ENCODE data around the gene LLPH. TPM values are rescaled to one million over a fixed set of nuclear protein-coding genes. Genes with fewer than 3 reads are reported as not detected.
"Not testable (repeated sequence)": the region's sequence is repeated elsewhere in the genome, so short reads cannot be mapped to it uniquely, and the experiment has no call there.

Gene LLPH
- 10 to 100 TPM; 18.0 to 24.0 (median 20.8) TPM for total RNA-seq
- long read RNA-seq, donor 1, full-length matches to known transcripts, result 13 of 13 reads
- long read RNA-seq, donor 1, partial matches to known transcripts, result 0 of 13 reads
- long read RNA-seq, donor 1, other reads (novel, unspliced or antisense), result 0 of 13 reads
- long read RNA-seq, donor 2, full-length matches to known transcripts, result 5 of 6 reads
- long read RNA-seq, donor 2, partial matches to known transcripts, result 0 of 6 reads
- long read RNA-seq, donor 2, other reads (novel, unspliced or antisense), result 1 of 6 reads

- H3K4me1 ChIP-seq (ENCODE audit: low read depth), result peaks cover 6% of the 10 kb centered on the region
- H3K4me3 ChIP-seq, result peak within 1 kb of the TSS; percentile 40
- no peaks in the 10 kb centered on the region for H3K9me3 ChIP-seq
- intact Hi-C loops (cut with DNase I, micrococcal nuclease), result no loop called here
- ATAC-seq, result peak; percentile 99
- H3K36me3 ChIP-seq (ENCODE audit: low read depth), result no peaks in the 10 kb centered on the region
- peak; percentile 92 to 96 (median 95) for DNase-seq
- TF ChIP-seq CTCF (IDR thresholded peaks at IDR 0.05), result no peak
Observed at GRCh38 chr12:66130267-66131066, at the start of gene LLPH. LLPH (minus strand) TSS chr12:66130750; CDS start chr12:66129106, 1,644 bp downstream.

DNA sequence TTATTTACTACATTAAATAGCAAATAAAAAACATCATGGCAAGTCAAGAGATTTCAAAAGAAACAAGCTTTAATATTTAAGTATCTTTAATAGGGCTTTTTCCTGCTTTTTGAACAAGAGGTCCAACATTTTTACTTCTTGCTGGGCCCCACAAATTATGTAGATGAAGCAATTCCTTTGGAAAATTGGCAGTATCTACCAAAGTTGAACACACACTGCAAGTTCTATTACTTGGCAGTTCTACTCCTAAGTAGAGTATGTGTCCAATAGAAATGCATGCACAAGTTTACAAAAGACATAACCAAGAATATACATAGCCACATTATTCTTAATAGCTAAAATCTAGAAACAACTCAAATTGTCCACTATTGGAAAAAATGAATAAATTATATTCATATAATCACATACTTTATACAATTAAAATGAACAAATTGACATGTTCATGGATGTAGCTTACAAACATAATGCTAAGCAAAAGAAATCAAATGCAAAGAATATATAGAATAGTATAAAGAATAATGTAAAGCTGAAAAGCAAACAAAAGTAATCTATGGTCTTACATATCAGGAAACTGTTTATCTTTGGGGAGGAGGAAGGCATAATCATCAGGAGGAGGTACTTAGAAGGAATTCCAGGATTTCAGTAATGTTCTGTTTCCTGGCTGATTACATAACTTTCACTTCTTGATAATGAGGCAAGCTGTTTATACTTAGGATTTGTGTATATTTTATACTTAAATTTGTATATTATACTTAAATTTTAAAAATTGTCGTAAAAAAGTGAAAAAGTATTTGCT is 45.8 kb upstream of the LLPH start:
- ATAC-seq, result peak; percentile 75
- no peak for DNase-seq
- no peak for TF ChIP-seq CTCF (IDR thresholded peaks at IDR 0.05)

DNA sequence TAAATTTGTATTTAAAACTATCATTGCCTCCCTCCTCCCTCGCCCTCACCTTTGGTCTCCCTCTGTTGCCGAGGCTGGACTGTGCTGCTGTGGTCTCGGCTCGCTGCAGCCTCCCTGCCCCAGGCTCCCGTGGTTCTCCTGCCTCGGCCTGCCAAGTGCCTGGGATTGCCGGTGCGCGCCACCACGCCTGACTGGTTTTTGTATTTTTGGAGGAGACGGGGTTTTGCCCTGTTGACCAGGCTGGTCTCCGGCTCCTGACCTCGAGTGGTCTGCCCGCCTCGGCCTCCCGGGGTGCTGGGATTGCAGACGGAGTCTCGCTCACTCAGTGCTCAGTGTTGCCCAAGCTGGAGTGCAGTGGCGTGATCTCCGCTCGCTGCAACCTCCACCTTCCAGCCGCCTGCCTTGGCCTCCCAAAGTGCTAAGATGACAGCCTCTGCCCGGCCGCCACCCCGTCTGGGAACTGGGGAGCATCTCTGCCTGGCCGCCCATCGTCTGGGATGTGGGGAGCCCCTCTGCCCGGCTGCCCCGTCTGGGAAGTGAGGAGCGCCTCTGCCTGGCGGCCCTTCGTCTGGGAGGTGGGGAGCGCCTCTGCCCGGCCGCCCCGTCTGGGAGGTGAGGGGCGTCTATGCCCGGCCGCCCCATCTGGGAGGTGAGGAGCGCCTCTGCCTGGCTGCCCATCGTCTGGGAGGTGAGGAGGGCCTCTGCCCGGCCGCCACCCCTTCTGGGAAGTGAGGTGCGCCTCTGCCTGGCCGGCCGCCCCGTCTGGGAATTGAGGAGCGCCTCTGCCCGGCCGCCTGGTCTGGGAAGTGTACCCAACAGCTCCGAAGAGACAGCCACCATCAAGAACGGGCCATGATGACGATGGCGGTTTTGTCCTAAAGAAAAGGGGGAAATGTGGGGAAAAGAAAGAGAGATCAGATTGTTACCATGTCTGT is 44.1 kb upstream of the LLPH start:
- intact Hi-C loops (cut with DNase I, micrococcal nuclease); ATAC-seq; H3K36me3 ChIP-seq (ENCODE audit: low read depth); DNase-seq; H3K9me3 ChIP-seq; H3K4me1 ChIP-seq (ENCODE audit: low read depth); H3K4me3 ChIP-seq: not testable (repeated sequence)

More for the DNA sequence above, 45.8 kb upstream of the LLPH start:
- intact Hi-C loops (cut with DNase I, micrococcal nuclease), result no loop called here
- no peak overlapping the region for H3K4me3 ChIP-seq
- H3K9me3 ChIP-seq, result no peaks in the 10 kb centered on the region
- H3K36me3 ChIP-seq (ENCODE audit: low read depth), result no peaks in the 10 kb centered on the region
- H3K4me1 ChIP-seq (ENCODE audit: low read depth), result no peaks in the 10 kb centered on the region

GRCh38 chr12:66170606-66171005 is 40.1 kb upstream of the LLPH start:
- Histone ChIP-seq H3K4me3 (no peak overlapping the region), H3K4me1 (ENCODE audit: low read depth) (peaks cover 18% of the 10 kb centered on the region), H3K9me3 (no peaks in the 10 kb centered on the region), H3K36me3 (ENCODE audit: low read depth) (no peaks in the 10 kb centered on the region)
- TF ChIP-seq CTCF (IDR thresholded peaks at IDR 0.05), result no peak
- ATAC-seq (no peak), DNase-seq (no peak)
- intact Hi-C loops (cut with DNase I, micrococcal nuclease), result no loop called here

GRCh38 chr12:66169221-66170170 is 38.9 kb upstream of the LLPH start, which contains the start of gene TMBIM4:
TMBIM4 (minus strand) TSS chr12:66169996; CDS start chr12:66169951, 45 bp downstream.
- Histone ChIP-seq H3K4me1 (ENCODE audit: low read depth) (peaks cover 18% of the 10 kb centered on the region), H3K4me3 (peak within 1 kb of the TSS; percentile 89), H3K36me3 (ENCODE audit: low read depth) (no peaks in the 10 kb centered on the region), H3K9me3 (no peaks in the 10 kb centered on the region)
- peak; percentile 33 for TF ChIP-seq CTCF (IDR thresholded peaks at IDR 0.05)
- peak; percentile 96 for ATAC-seq
- intact Hi-C loops (cut with DNase I, micrococcal nuclease), result no loop called here
- DNase-seq, result peak; percentile 91 to 93 (median 92)
